GM12878 (cell line): ENCODE data around the gene ATP2C1. TPM values are rescaled to one million over a fixed set of nuclear protein-coding genes. Genes with fewer than 3 reads are reported as not detected.
A peak's percentile ranks its signal among the peaks of the same experiment; 100 is the strongest.

ENCODE experiments used
- ATAC-seq: fragments of 200-7000 bp; cut with Tn5 transposase; 3 replicates; pipeline ENCODE4 v1.9.1; 2020; ENCODE audit warnings: mild to moderate bottlenecking, moderate library complexity
- BruUV-seq: library from RNA; stranded (reverse); fragments of 400-500 nt; replicated peaks from 2 replicates; lab custom pipeline; 2021; lab: Mats Ljungman, UMichigan
- CTCF ChIA-PET: fragments of 300-600 bp; sonication (Branson Sonifier 250); formaldehyde crosslinking; extraction: SDS; loops from one replicate; lab custom pipeline; 2021; ENCODE audit warnings: inconsistent platforms; lab: Yijun Ruan, JAX
- POLR2A ChIA-PET: fragments of 350-600 bp; formaldehyde crosslinking; extraction: SDS; loops from one replicate; lab custom pipeline; 2021; ENCODE audit warnings: inconsistent platforms; lab: Charles Lee
- RAD21 ChIA-PET: fragments of 300-600 bp; sonication (Branson Sonifier 250); formaldehyde crosslinking; loops from one replicate; lab custom pipeline; 2023; ENCODE audit warnings: antibody characterized with exemption; ENCODE audit not compliant: unreplicated experiment; lab: Charles Lee
- SMC1A ChIA-PET: fragments of 300-600 bp; sonication (Branson Sonifier 250); formaldehyde crosslinking; loops from one replicate; lab custom pipeline; 2023; ENCODE audit not compliant: unreplicated experiment, uncharacterized antibody; lab: Charles Lee
- DNase-seq: peaks from one replicate; pipeline ENCODE4 v3.0.0-alpha.2; 2011; ENCODE audit warnings: low read depth, low spot score
- FAIRE-seq: peaks from 3 replicates; lab custom pipeline; 2011; peaks lifted over from hg19 to GRCh38; lab: Jason Lieb, UNC
- H2AFZ ChIP-seq: 2 replicates; pipeline ENCODE4 v1.6.0; 2011; ENCODE audit warnings: low read depth, low read length, control low read depth; ENCODE audit not compliant: control insufficient read depth
- H3K27ac ChIP-seq: 2 replicates; pipeline ENCODE4 v1.5.1; 2011; ENCODE audit warnings: control low read depth; ENCODE audit not compliant: control insufficient read depth, insufficient read depth
- H3K27me3 ChIP-seq, 2 experiments: replicated peaks in 1 of 2; 2 replicates each; pipeline versions ENCODE4 v1.6.0 to v1.6.1; 2011; ENCODE audit warnings: low read length in 1 of 2; ENCODE audit not compliant: control insufficient read depth in 2 of 2, insufficient read depth in 2 of 2
- H3K36me3 ChIP-seq, 2 experiments: 2 replicates each; pipeline ENCODE4 v1.5.1; 2011; ENCODE audit warnings: low read length in 1 of 2; ENCODE audit not compliant: control insufficient read depth in 2 of 2, insufficient read depth in 2 of 2
- H3K4me1 ChIP-seq: 2 replicates; pipeline ENCODE4 v1.6.1; 2011; ENCODE audit warnings: mild to moderate bottlenecking, low read length, moderate library complexity, mixed read lengths; ENCODE audit not compliant: control insufficient read depth, insufficient read depth
- H3K4me2 ChIP-seq: 2 replicates; pipeline ENCODE4 v1.6.0; 2011; ENCODE audit warnings: control low read depth; ENCODE audit not compliant: control insufficient read depth, insufficient read depth
- H3K4me3 ChIP-seq: fragments of 200-600 bp; sonication (generic); 2 replicates; pipeline ENCODE4 v1.5.1; 2016
- H3K79me2 ChIP-seq: 2 replicates; pipeline ENCODE4 v1.6.0; 2011; ENCODE audit warnings: low read length; ENCODE audit not compliant: control insufficient read depth, insufficient read depth
- H3K9ac ChIP-seq: 2 replicates; pipeline ENCODE4 v1.8.0; 2011; ENCODE audit warnings: low read length, control low read depth, mixed read lengths; ENCODE audit not compliant: control insufficient read depth, insufficient read depth
- H3K9me3 ChIP-seq: replicated peaks from 3 replicates; pipeline ENCODE4 v1.5.1; 2011; ENCODE audit warnings: mild to moderate bottlenecking, low read length; ENCODE audit not compliant: control insufficient read depth, insufficient read depth
- H4K20me1 ChIP-seq: 2 replicates; pipeline ENCODE4 v1.6.0; 2011; ENCODE audit not compliant: control insufficient read depth, insufficient read depth
- CTCF ChIP-seq, 3 experiments: IDR thresholded peaks in 2 of 3; conservative IDR thresholded peaks in 1 of 3; 2 replicates each; pipeline ENCODE4 v1.5.1; 2011; ENCODE audit warnings: low read depth in 3 of 3, low read length in 3 of 3, mild to moderate bottlenecking in 3 of 3, control low read depth in 2 of 3, moderate library complexity in 2 of 3, inconsistent platforms in 1 of 3, mixed read lengths in 1 of 3; ENCODE audit not compliant: control insufficient read depth in 2 of 3, insufficient read depth in 1 of 3; ENCODE audit errors: extremely low read depth in 1 of 3
- HDAC2 ChIP-seq: fragments of 200-600 bp; sonication (generic); IDR thresholded peaks from 2 replicates; pipeline ENCODE4 v1.6.1; 2017
- MLLT1 ChIP-seq: fragments of 450-650 bp; IDR thresholded peaks from 2 replicates; pipeline ENCODE4 v1.6.1; 2016; ENCODE audit warnings: mild to moderate bottlenecking
- POLR2AphosphoS2 ChIP-seq: IDR thresholded peaks from 2 replicates; pipeline ENCODE4 v1.6.1; 2011; ENCODE audit warnings: low read depth, mild to moderate bottlenecking, low read length, improper control_type of control experiment, moderate library complexity
- SRF ChIP-seq, 2 experiments: IDR thresholded peaks; 2 replicates each; pipeline ENCODE4 v1.6.1; 2011; ENCODE audit warnings: low read depth in 2 of 2, low read length in 2 of 2, mild to moderate bottlenecking in 1 of 2, moderate library complexity in 1 of 2
- YY1 ChIP-seq: IDR thresholded peaks from 2 replicates; pipeline ENCODE4 v1.6.1; 2011; ENCODE audit warnings: low read depth, mild to moderate bottlenecking, low read length
- ZNF217 ChIP-seq: fragments of 450-650 bp; IDR thresholded peaks from 2 replicates; pipeline ENCODE4 v1.6.1; 2017; ENCODE audit warnings: antibody characterized with exemption, mild to moderate bottlenecking
- WGBS: methylation state at CpG from one replicate; pipeline ENCODE4 v1.1.6; 2016; ENCODE audit warnings: low lambda C conversion rate; ENCODE audit not compliant: insufficient replicate concordance, insufficient coverage; ENCODE audit errors: missing lambda C conversion rate; 5-methylcytosine and 5-hydroxymethylcytosine counted together
- in situ Hi-C: fragments of 300-500 bp; cut with MboI; formaldehyde crosslinking; loops from 9 replicates; pipeline ENCODE4 v1.14.3; 2018; ENCODE audit warnings: mixed read lengths
- intact Hi-C: fragments of 100-400 bp; cut with micrococcal nuclease; formaldehyde crosslinking; loops from one replicate; pipeline ENCODE4 v1.14.2; 2022; ENCODE audit not compliant: unreplicated experiment
- polyA plus RNA-seq, 11 experiments: library from polyadenylated mRNA; depleted of rRNA in 4 of 11; unstranded in 6 of 11; stranded (reverse) in 5 of 11; fragments of >200 nt; fragmentation: Nextera tagmentation in 4 of 11; fragmentation: Illumina TruSeq in 1 of 11; extraction: Ambion mirVana in 4 of 11; extraction: Trizol in 1 of 11; gene quantifications; 1 replicate in 1 of 11; 2 replicates in 10 of 11; pipeline versions ENCODE4 v1.2.1 to v1.2.3, GENCODE V29; 2011 to 2016; ENCODE audit warnings: inconsistent platforms in 2 of 11, missing spikeins in 2 of 11, low read depth in 1 of 11
- total RNA-seq, 4 experiments: library from RNA; depleted of rRNA in 3 of 4; stranded (reverse); fragments of >200 nt in 3 of 4; fragmentation: Illumina TruSeq in 1 of 4; extraction: Trizol in 1 of 4; gene quantifications; 2 replicates each; pipeline versions ENCODE4 v1.2.1 to v1.2.3, GENCODE V29; 2013 to 2021

Gene ATP2C1
- total and polyA plus RNA-seq, 10 of the 15 experiments (the other 5 are each of a cell fraction or from before 2014, with no cell fraction given) = 20.6 to 116 (median 55.1) TPM

GRCh38 chr3:131047582-131047981 lies 153.7 kb downstream of the ATP2C1 start:
- in situ Hi-C loops (loop anchor here (5.0 kb wide), 1 partner anchor 975 kb away; no protein-coding TSS in a partner anchor), intact Hi-C loops (loop anchor here (5.0 kb wide), 1 partner anchor 1135 kb away; no protein-coding TSS in a partner anchor)
- Histone ChIP-seq H3K27me3 (no peaks in the 10 kb centered on the region), H2AFZ (no peak overlapping the region), H3K79me2 (no peaks in the 10 kb centered on the region), H3K36me3 (no peaks in the 10 kb centered on the region), H4K20me1 (no peaks in the 10 kb centered on the region), H3K4me1 (no peaks in the 10 kb centered on the region), H3K9me3 (no peaks in the 10 kb centered on the region), H3K4me3 (no peak overlapping the region), H3K27ac (no peak overlapping the region), H3K4me2 (no peak overlapping the region), H3K9ac (no peak overlapping the region)
- ChIA-PET CTCF (interaction anchor here (0.5 to 1.9 kb wide), 10 partner anchors 8 to 662 kb away, joined by 3 to 10 read pairs (median 4); no protein-coding TSS in a partner anchor), SMC1A (interaction anchor here (1.0 to 1.5 kb wide), 3 partner anchors 9 to 15 kb away, joined by 3 to 4 read pairs (median 3); no protein-coding TSS in a partner anchor), RAD21 (interaction anchor here (1.1 to 1.5 kb wide), 3 partner anchors 14 to 1295 kb away, joined by 3 to 4 read pairs (median 4); no protein-coding TSS in a partner anchor), POLR2A (no interaction called here)
- 71% methylated on average over 2 of the region's 2 CpGs for WGBS
- peak; percentile 61 for ATAC-seq
- no peak for FAIRE-seq
- no peak for DNase-seq
- TF ChIP-seq HDAC2 (no peak), SRF (IDR thresholded peaks at IDR 0.05; ENCODE audit: low read depth in 2 of 2, low read length in 2 of 2) (no peak), CTCF (IDR thresholded peaks at IDR 0.05 in 2 of 3, conservative IDR thresholded peaks at IDR 0.05 in 1 of 3; ENCODE audit: control insufficient read depth in 2 of 3, extremely low read depth in 1 of 3, insufficient read depth in 1 of 3, low read depth in 3 of 3, low read length in 3 of 3) (peak; percentile 3 to 25 (median 14); a peak in 1 of 6 replicates), ZNF217 (no peak), MLLT1 (no peak), YY1 (no peak), POLR2AphosphoS2 (no peak)
- no TSS peak for BruUV-seq
